ENCODE results near the gene GPAT2. TPM values are rescaled to one million over a fixed set of nuclear protein-coding genes. Genes with fewer than 3 reads are reported as not detected.
"Not testable (repeated sequence)": the region's sequence is repeated elsewhere in the genome, so short reads cannot be mapped to it uniquely, and the experiment has no call there.

The GPAT2 gene
- total RNA-seq, 4 donors from 2014 or later, result 1.2 to 7.5 (median 2.6) TPM

GRCh38 chr2:96049049-96049916 lies 14.6 kb upstream of the GPAT2 start:
- H3K4me1 ChIP-seq; H3K27ac ChIP-seq; H3K36me3 ChIP-seq; intact Hi-C loops (cut with DNase I); H3K9me3 ChIP-seq; H3K27me3 ChIP-seq; H3K4me3 ChIP-seq (replicated peaks in 1 of 3): not testable (repeated sequence)
- WGBS, 2 donors, result 42 to 89% methylated on average over 1 to 2 of the region's 18 CpGs
- TF ChIP-seq CTCF (IDR thresholded peaks at IDR 0.05), result peak in 1 of 6 experiments; percentile 15
- DNase-seq, result peak; percentile 57 to 62

GRCh38 chr2:96035554-96035953 lies 838 bp upstream of the GPAT2 start:
- H3K27ac ChIP-seq; H3K27me3 ChIP-seq; intact Hi-C loops (cut with DNase I); H3K9me3 ChIP-seq; H3K4me3 ChIP-seq (replicated peaks in 1 of 3); DNase-seq; H3K36me3 ChIP-seq; H3K4me1 ChIP-seq: not testable (repeated sequence)
- WGBS, 2 donors, result no CpG with 5 or more reads among the region's 14 CpGs

- 0 to 6% methylated on average over 1 of the region's 9 CpGs for WGBS, 2 donors
- intact Hi-C loops (cut with DNase I); DNase-seq; H3K27ac ChIP-seq; H3K36me3 ChIP-seq; H3K9me3 ChIP-seq; H3K27me3 ChIP-seq; H3K4me3 ChIP-seq (replicated peaks in 1 of 3); H3K4me1 ChIP-seq: not testable (repeated sequence)
Measured at GRCh38 chr2:96033997-96034396, 719 bp downstream of the GPAT2 start.

GRCh38 chr2:96027725-96028325 lies 6.9 kb downstream of the GPAT2 start:
- not testable (repeated sequence) for H3K4me1 ChIP-seq; H3K9me3 ChIP-seq; H3K27ac ChIP-seq; H3K36me3 ChIP-seq; H3K27me3 ChIP-seq; DNase-seq; H3K4me3 ChIP-seq (replicated peaks in 1 of 3)
- intact Hi-C loops (cut with DNase I), result loop anchor here (10.0 kb wide), 2 partner anchors 87 to 147 kb away; partner anchors contain the start of gene ADRA2B
- WGBS, 2 donors, result no CpG with 5 or more reads among the region's 16 CpGs

GRCh38 chr2:96025755-96026154 lies 9.0 kb downstream of the GPAT2 start:
- not testable (repeated sequence) for H3K4me1 ChIP-seq; H3K36me3 ChIP-seq; H3K27me3 ChIP-seq; H3K9me3 ChIP-seq; H3K27ac ChIP-seq; DNase-seq; H3K4me3 ChIP-seq (replicated peaks in 1 of 3)
- WGBS, 2 donors, result 96% methylated on average over 4 of the region's 6 CpGs; no CpG with 5 or more reads in 1 of the 2 donors
- intact Hi-C loops (cut with DNase I), result loop anchor here (10.0 kb wide), 2 partner anchors 89 to 149 kb away; partner anchors contain the start of gene ADRA2B

GRCh38 chr2:96025194-96025492 lies 9.6 kb downstream of the GPAT2 start:
- Histone ChIP-seq H3K4me1 (no peaks in the 10 kb centered on the region), H3K4me3 (replicated peaks in 1 of 3) (no peak overlapping the region), H3K27me3 (no peaks in the 10 kb centered on the region), H3K9me3 (no peaks in the 10 kb centered on the region), H3K27ac (no peak overlapping the region), H3K36me3 (no peaks in the 10 kb centered on the region)
- intact Hi-C loops (cut with DNase I), result loop anchor here (10.0 kb wide), 2 partner anchors 90 to 150 kb away; partner anchors contain the start of gene ADRA2B
- TF ChIP-seq CTCF (IDR thresholded peaks at IDR 0.05) (no peak), POLR2A (IDR thresholded peaks at IDR 0.05) (no peak)
- WGBS, 2 donors, result 100% methylated on average over 2 of the region's 4 CpGs; no CpG with 5 or more reads in 1 of the 2 donors
- no peak for DNase-seq

All from thyroid gland (tissue), 4 donors.